ENCODE measurements around the gene YJEFN3.

YJEFN3 gene

DNA sequence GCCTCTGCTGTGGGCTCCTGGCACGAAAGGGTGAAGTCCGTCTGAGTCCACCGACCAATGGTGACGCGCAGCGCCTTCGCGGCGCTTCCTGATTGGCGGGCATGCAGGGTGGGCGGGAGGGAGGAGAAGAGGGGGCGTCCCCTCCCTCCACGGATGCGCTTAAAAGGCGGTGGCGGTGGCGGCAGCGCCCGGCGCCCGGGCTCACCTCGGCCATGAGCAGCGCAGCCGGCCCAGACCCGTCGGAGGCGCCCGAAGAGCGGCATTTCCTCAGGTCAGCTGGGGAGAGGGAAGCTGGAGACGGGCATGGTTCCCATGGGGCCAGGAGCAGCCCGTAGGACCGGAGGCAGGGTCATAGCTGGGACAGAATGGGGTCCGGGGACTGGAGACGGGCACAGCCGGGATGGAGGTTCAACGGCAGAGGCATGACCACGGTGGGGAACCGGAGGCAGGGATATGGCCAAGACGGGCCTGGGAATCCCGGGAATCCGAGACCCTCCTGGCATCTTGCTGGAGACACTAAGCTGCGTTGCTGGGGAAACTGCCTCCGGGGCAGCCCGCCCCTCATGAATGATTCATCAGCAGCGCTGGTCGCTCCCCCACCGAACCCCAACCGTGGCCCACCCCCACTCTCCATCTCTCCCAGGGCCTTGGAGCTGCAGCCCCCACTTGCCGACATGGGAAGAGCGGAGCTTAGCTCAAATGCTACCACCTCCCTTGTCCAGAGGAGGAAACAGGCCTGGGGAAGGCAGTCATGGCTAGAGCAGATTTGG is at the start of gene YJEFN3:
Gene YJEFN3, plus strand, starts transcription at position 191 of the 770 bp plus-strand sequence. Its CDS starts 22 bp downstream, at position 213.
- DNase-seq, result no peak

- no peak for DNase-seq
Measured at GRCh38 chr19:19480688-19481087, 48.0 kb upstream of the YJEFN3 start.

DNA sequence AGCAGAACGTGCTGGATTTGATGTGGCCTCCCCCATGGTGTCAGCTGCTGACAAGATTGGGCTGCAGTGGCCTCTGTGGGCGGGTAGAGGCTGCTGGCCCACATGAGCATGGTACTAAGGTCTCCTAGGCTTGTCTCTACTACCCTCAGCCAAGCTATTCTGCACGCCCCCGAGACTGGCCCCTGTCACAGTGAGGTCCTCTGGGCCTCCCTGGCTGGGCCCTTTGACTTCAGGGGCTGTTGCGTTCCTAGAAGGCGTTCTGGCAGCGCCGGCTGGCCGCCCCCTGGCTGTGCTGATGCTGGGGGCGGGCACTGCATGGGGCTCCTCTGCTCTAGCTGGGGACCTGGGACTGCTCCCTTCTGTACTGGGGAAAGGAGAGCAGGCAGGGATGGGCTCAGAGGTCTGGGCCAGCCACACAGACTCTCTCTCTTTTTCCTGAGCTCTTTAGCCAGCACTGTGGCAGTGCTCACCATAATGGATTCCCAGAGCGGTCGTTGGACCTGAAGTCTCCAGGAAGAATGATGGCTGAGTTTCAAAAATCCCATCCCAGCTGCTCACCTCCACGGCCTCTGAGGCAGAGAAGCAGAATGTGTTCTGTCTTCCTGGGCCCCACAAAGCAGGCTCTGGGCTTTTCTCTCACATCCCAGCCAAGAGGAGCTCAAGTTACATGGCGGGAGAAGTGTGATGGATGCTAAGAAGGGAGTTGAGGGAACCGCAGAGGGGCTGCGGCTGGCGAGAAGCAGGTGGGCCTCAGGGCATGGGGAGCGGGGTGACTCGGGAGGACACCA is 45.7 kb upstream of the YJEFN3 start:
- DNase-seq, result peak; percentile 73

GRCh38 chr19:19485161-19485997 is 43.3 kb upstream of the YJEFN3 start:
- DNase-seq, result no peak

DNA sequence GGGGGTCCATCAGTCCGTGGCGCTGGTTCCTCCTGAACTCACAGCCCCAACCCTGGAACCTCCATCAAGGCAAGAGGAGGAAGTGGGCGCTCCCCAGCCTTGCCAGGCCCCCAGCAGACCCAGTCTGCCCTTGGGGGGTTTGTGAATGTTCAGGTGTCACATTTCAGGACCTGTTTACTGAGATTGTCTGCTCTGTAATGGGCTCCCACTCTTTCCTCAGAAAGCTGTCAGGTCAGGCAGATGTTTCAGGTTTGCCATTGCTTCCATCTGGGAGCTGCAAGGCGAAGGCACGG is 42.8 kb upstream of the YJEFN3 start:
- DNase-seq, result no peak

- no peak for DNase-seq
Measured at GRCh38 chr19:19486343-19487076, 42.2 kb upstream of the YJEFN3 start.

- DNase-seq, result no peak
Measured at GRCh38 chr19:19487077-19487949, 41.4 kb upstream of the YJEFN3 start.

DNA sequence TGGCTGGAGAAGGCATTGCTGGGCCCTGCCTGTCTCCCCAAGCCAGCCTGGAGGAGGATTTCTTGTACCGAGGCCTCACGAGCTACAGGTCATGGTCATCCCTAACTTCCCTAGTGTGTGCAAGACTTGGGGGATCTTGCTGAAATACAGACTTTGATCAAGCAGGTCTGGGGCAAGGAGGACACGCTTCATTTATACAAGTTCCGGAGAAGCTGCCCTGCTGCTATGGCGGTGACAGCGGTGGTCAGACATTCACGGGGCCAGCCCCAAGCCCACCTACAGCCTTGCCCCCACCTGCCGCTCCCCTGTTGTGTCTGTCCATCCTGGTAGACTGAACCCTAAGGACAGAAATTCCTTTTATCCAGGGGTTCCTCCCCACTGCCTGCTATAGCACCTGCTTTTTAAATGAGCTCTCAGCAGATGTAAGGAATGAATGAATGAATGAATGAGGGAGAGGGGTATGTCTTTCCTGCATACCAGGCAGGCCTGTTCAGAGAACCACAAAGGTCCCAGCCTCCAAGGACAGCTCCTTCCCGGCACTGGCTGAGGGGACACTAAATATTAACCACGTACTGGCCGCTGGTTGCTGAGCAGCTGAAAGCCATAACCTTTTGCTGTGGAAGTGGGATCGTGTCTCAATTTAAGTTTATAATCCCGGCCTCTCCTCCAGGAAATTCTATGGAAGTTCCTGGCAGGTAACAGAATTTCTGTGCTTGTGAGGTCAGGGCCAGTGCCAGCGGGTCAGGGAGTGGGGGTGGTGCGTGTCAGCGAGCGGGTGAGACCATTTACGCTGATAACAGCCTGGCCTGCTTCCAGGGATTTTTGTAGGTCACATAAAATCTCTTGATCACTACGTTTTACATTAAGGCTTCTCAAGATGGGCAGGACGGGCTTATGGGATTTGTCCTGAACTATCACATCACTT is 40.5 kb upstream of the YJEFN3 start:
- DNase-seq, result no peak

- peak; percentile 88 for DNase-seq
Measured at GRCh38 chr19:19488875-19489690, 39.6 kb upstream of the YJEFN3 start.

DNA sequence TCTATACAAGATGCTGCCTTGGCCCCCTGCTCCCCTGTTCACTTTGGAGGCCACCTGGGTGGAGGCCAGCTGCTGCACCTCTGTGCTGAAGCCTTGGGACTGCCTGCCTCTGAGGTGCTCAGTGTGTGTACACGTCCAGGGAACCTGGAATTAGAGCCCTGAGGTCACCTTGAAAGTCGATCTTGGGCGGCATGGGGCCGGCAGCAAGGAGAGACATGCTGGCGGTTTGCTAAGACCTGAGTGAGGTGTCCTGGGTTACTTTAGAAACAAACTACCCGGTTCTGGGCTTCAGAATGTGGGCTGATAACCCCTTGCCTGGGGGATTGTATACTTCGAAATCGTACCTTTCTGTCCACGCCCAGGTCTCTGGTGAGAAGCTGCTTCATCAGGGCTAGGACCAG is 38.9 kb upstream of the YJEFN3 start:
- DNase-seq, result no peak

DNA sequence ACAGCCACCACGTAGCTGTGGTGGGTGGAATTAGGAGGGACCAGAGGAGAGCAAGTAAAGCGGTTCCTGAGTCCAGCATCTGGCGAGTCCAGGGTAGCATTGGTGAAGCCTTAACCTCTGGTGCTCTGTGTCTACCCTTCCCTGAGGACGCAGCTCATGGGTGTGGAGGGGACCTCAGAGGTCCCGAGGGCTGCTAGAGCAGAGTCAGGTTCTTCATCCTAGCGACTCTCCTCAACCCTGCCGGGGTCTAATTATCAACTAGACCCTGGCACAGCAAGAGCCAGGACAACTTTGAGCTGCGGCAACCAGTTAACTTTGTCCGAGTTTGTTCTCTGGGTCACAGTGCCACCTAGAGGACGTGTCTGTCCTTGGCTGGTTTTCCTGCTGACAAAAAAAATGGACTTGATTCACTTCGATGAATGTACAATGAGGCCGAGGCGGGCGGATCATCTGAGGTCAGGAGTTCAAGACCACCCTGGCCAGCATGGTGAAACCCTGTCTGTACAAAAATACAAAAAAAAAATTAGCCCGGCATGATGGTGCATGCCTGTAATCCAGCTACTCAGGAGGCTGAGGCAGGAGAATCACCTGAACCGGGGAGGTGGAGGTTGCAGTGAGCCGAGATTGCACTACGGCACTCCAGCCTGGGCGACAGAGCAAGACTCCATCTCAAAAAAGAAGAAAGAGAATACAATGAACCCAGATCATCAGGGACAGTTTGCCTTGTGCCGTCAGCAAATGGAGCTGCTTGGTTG is 38.3 kb upstream of the YJEFN3 start:
- peak; percentile 87 for DNase-seq

DNA sequence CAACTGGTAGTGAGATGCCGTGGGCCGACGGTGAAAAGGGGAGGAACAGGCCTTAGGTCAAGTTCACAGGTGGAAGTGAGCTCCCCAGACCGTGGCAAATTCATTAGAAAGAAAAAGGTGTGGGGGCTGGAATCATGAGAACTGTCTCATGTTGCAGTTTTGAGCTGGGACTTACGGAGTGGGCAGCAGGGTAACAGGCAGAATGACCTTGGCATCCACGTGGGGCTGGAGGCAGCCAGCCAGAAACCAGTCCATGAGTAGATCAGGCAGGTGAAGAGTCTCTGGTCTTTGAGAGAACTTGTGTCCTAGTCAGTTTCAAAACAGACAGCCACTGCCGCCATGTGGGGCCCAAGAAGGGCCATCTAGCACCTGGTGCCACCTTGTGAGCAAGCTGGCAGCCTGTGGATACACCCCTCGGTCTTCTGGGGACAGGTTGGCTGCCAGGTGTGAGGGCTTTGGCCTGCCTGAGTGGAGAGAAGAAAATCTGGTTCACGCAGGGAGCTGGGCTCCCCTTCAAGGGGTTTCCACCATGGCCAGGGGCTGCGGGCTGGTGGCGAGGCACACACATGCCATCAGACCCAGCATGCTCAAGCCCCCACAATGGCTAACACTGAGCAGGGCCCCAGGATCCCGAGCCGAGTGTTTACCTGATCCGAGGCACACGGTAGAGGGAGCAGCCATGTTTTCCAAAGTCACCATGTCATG is 37.2 kb upstream of the YJEFN3 start:
- DNase-seq, result no peak

- DNase-seq, result no peak
Measured at GRCh38 chr19:19492026-19492610, 36.6 kb upstream of the YJEFN3 start.

GRCh38 chr19:19493841-19494546 is 34.7 kb upstream of the YJEFN3 start:
- DNase-seq, result no peak

GRCh38 chr19:19495614-19496603 is 32.8 kb upstream of the YJEFN3 start:
- no peak for DNase-seq

All from left hindlimb (tissue), 1 donor.